Mammary epithelial cell (primary cell): ENCODE data around the gene MTCL3.

ENCODE experiments used
- EZH2 ChIP-seq: IDR thresholded peaks from 2 replicates; pipeline ENCODE4 v1.6.1; 2012; ENCODE audit warnings: low read length, inconsistent platforms, borderline replicate concordance
- TF ChIP-seq, protein P1 (sequence below), 2 donors: IDR thresholded peaks in 1 of 2; conservative IDR thresholded peaks in 1 of 2; 2 replicates each; pipeline ENCODE4 v1.5.1; 2011 to 2012; ENCODE audit warnings: inconsistent platforms in 2 of 2, low read length in 2 of 2, mild to moderate bottlenecking in 2 of 2, control low read depth in 1 of 2, low read depth in 1 of 2; ENCODE audit not compliant: insufficient read depth in 1 of 2; ENCODE audit errors: extremely low read depth in 1 of 2

DNA sequence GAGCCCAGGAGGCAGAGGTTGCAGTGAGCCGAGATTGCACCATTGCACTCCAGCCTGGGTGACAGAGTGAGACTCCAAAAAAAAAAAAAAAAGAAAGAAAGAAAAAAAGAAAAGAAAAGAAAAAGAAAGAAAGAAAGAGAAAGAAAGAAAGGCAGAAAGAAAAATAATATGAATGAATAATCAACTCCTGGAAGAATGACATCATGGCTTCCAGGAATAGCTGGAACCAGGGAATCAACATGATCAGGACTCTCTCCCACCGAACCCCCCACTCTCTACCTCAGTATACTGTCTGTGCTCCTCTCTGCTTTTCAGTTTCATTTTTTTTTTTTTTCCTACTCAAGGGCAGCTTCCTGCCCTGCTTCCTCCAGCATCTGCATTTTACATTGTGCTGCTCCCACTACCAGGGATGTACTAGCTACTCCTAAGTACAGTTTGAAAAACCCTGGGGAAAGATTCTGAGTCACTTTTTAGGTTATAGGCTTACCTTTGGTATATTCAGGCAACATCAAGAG is 19.7 kb upstream of the MTCL3 start:
- TF ChIP-seq, protein P1, sequence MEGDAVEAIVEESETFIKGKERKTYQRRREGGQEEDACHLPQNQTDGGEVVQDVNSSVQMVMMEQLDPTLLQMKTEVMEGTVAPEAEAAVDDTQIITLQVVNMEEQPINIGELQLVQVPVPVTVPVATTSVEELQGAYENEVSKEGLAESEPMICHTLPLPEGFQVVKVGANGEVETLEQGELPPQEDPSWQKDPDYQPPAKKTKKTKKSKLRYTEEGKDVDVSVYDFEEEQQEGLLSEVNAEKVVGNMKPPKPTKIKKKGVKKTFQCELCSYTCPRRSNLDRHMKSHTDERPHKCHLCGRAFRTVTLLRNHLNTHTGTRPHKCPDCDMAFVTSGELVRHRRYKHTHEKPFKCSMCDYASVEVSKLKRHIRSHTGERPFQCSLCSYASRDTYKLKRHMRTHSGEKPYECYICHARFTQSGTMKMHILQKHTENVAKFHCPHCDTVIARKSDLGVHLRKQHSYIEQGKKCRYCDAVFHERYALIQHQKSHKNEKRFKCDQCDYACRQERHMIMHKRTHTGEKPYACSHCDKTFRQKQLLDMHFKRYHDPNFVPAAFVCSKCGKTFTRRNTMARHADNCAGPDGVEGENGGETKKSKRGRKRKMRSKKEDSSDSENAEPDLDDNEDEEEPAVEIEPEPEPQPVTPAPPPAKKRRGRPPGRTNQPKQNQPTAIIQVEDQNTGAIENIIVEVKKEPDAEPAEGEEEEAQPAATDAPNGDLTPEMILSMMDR (conservative IDR thresholded peaks at IDR 0.05 in 1 of 2, IDR thresholded peaks at IDR 0.05 in 1 of 2; ENCODE audit: extremely low read depth in 1 of 2, insufficient read depth in 1 of 2, low read depth in 1 of 2, low read length in 2 of 2) = no peak
- TF ChIP-seq EZH2 = no peak
